Astrocyte of the hippocampus (primary cell): Measurements from ENCODE around the gene ZNF836.
A peak's percentile ranks its signal among the peaks of the same experiment; 100 is the strongest.
"Not testable (repeated sequence)": the region's sequence is repeated elsewhere in the genome, so short reads cannot be mapped to it uniquely, and the experiment has no call there.

Experiments used
- DNase-seq: peaks from one replicate; pipeline ENCODE4 v3.0.0; 2011; ENCODE audit warnings: low read depth, low spot score

Gene ZNF836

GRCh38 chr19:52171321-52172169 is at the start of gene ZNF836:
TSS of gene ZNF836 (minus strand) at chr19:52171621. CDS start at chr19:52168072, 3,549 bp downstream.
- DNase-seq: peak; percentile 89

- no peak for DNase-seq
Measured at GRCh38 chr19:52221031-52221430, 49.6 kb upstream of the ZNF836 start.

GRCh38 chr19:52219611-52220010 is 48.2 kb upstream of the ZNF836 start:
- no peak for DNase-seq

GRCh38 chr19:52217576-52217975 is 46.2 kb upstream of the ZNF836 start:
- DNase-seq: no peak

GRCh38 chr19:52216401-52216800 is 45.0 kb upstream of the ZNF836 start:
- DNase-seq: no peak

- no peak for DNase-seq
Measured at GRCh38 chr19:52214241-52214640, 42.8 kb upstream of the ZNF836 start.

GRCh38 chr19:52212572-52213255 is 41.3 kb upstream of the ZNF836 start:
- no peak for DNase-seq

GRCh38 chr19:52211926-52212571 is 40.6 kb upstream of the ZNF836 start:
- no peak for DNase-seq

- no peak for DNase-seq
Measured at GRCh38 chr19:52211203-52211602, 39.8 kb upstream of the ZNF836 start.

- no peak for DNase-seq
Measured at GRCh38 chr19:52206481-52206880, 35.1 kb upstream of the ZNF836 start.

- not testable (repeated sequence) for DNase-seq
Measured at GRCh38 chr19:52200755-52201391, 29.5 kb upstream of the ZNF836 start.

GRCh38 chr19:52200044-52200443 is 28.6 kb upstream of the ZNF836 start:
- DNase-seq: peak; percentile 56

- DNase-seq: no peak
Measured at GRCh38 chr19:52198678-52199077, 27.3 kb upstream of the ZNF836 start.

GRCh38 chr19:52197964-52198363 is 26.5 kb upstream of the ZNF836 start:
- DNase-seq: no peak

- DNase-seq: no peak
Measured at GRCh38 chr19:52196256-52196967, 25.0 kb upstream of the ZNF836 start.

- no peak for DNase-seq
Measured at GRCh38 chr19:52191951-52192350, 20.5 kb upstream of the ZNF836 start.

GRCh38 chr19:52191389-52191788 is 20.0 kb upstream of the ZNF836 start:
- DNase-seq: no peak

GRCh38 chr19:52190487-52191293 is 19.3 kb upstream of the ZNF836 start:
- peak; percentile 52 for DNase-seq

GRCh38 chr19:52189735-52190486 is 18.5 kb upstream of the ZNF836 start, which contains the start of gene PPP2R1A:
TSS of gene PPP2R1A (plus strand) at chr19:52190052. CDS start at chr19:52190097, 45 bp downstream.
- peak; percentile 100 for DNase-seq
